HepG2 (cell line): ENCODE measurements around the gene P4HB. TPM values are rescaled to one million over a fixed set of nuclear protein-coding genes. Genes with fewer than 3 reads are reported as not detected.

Experiments
- ARNT2 ChIP-seq: sonication (generic); formaldehyde crosslinking; IDR thresholded peaks from 2 replicates; pipeline ENCODE4 v1.8.0; 2022; ENCODE audit warnings: mild to moderate bottlenecking, low read depth, missing genetic modification reagents, moderate library complexity
- CCAR2 ChIP-seq: fragments of 200-400 bp; formaldehyde crosslinking; optimal IDR thresholded peaks from 2 replicates; pipeline ENCODE3; 2018; ENCODE audit warnings: low read depth, mild to moderate bottlenecking, low read length, moderate library complexity
- CHCHD3 ChIP-seq: sonication (generic); formaldehyde crosslinking; IDR thresholded peaks from 2 replicates; pipeline ENCODE4 v1.8.0; 2022; ENCODE audit warnings: mild to moderate bottlenecking, missing genetic modification reagents, moderate library complexity
- EEA1 ChIP-seq: sonication (generic); formaldehyde crosslinking; IDR thresholded peaks from 2 replicates; pipeline ENCODE4 v1.5.1; 2020; ENCODE audit warnings: mild to moderate bottlenecking, missing genetic modification reagents, borderline replicate concordance
- FOXC1 ChIP-seq: sonication (generic); formaldehyde crosslinking; IDR thresholded peaks from 2 replicates; pipeline ENCODE4 v1.8.0; 2022; ENCODE audit warnings: mild to moderate bottlenecking, missing genetic modification reagents, borderline replicate concordance
- HDAC1 ChIP-seq: sonication (generic); formaldehyde crosslinking; IDR thresholded peaks from 2 replicates; pipeline ENCODE4 v1.5.1; 2020; ENCODE audit warnings: mild to moderate bottlenecking, missing genetic modification reagents
- HDAC2 ChIP-seq: sonication (generic); formaldehyde crosslinking; IDR thresholded peaks from 2 replicates; pipeline ENCODE4 v1.4.0; 2020; ENCODE audit warnings: missing genetic modification reagents
- HES4 ChIP-seq: sonication (generic); formaldehyde crosslinking; IDR thresholded peaks from 2 replicates; pipeline ENCODE4 v1.9.0; 2021; ENCODE audit warnings: mild to moderate bottlenecking, missing genetic modification reagents, borderline replicate concordance
- HIC2 ChIP-seq: sonication (generic); formaldehyde crosslinking; IDR thresholded peaks from 2 replicates; pipeline ENCODE4 v1.9.0; 2022; ENCODE audit warnings: low read depth, missing genetic modification reagents
- HNRNPL ChIP-seq: fragments of 200-400 bp; formaldehyde crosslinking; IDR thresholded peaks from 2 replicates; pipeline ENCODE4 v1.6.1; 2017; ENCODE audit warnings: mild to moderate bottlenecking, low read depth, low read length
- IRX3 ChIP-seq: sonication (generic); formaldehyde crosslinking; IDR thresholded peaks from 2 replicates; pipeline ENCODE4 v1.8.1; 2023; ENCODE audit warnings: mild to moderate bottlenecking, low read depth, missing genetic modification reagents, borderline replicate concordance
- KDM5B ChIP-seq: sonication (generic); formaldehyde crosslinking; IDR thresholded peaks from 2 replicates; pipeline ENCODE4 v1.4.0; 2020; ENCODE audit warnings: missing genetic modification reagents, mild to moderate bottlenecking, borderline replicate concordance
- RBFOX2 ChIP-seq: fragments of 200-400 bp; formaldehyde crosslinking; IDR thresholded peaks from 2 replicates; pipeline ENCODE4 v1.6.1; 2017; ENCODE audit warnings: low read depth, mild to moderate bottlenecking, low read length
- RXRB ChIP-seq: IDR thresholded peaks from 2 replicates; pipeline ENCODE4 v1.6.1; 2016; ENCODE audit warnings: borderline replicate concordance, missing genetic modification reagents, missing compliant biosample characterization
- SNAPC2 ChIP-seq: sonication (generic); formaldehyde crosslinking; IDR thresholded peaks from 2 replicates; pipeline ENCODE4 v1.8.1; 2022; ENCODE audit warnings: mild to moderate bottlenecking, missing genetic modification reagents
- ZNF280D ChIP-seq: sonication (generic); formaldehyde crosslinking; IDR thresholded peaks from 2 replicates; pipeline ENCODE4 v1.5.1; 2020; ENCODE audit warnings: mild to moderate bottlenecking, missing genetic modification reagents
- ZNF513 ChIP-seq: sonication (generic); formaldehyde crosslinking; conservative IDR thresholded peaks from 2 replicates; pipeline ENCODE4 v1.5.0; 2020; ENCODE audit warnings: missing genetic modification reagents
- ZNF557 ChIP-seq: sonication (generic); formaldehyde crosslinking; IDR thresholded peaks from 2 replicates; pipeline ENCODE4 v1.4.0; 2020; ENCODE audit warnings: missing genetic modification reagents
- ZNF572 ChIP-seq: sonication (generic); formaldehyde crosslinking; IDR thresholded peaks from 2 replicates; pipeline ENCODE4 v1.5.1; 2020; ENCODE audit warnings: mild to moderate bottlenecking, missing genetic modification reagents
- ZNF768 ChIP-seq: sonication (generic); formaldehyde crosslinking; IDR thresholded peaks from 2 replicates; pipeline ENCODE4 v1.4.0; 2020; ENCODE audit warnings: missing genetic modification reagents
- ZNF770 ChIP-seq: sonication (generic); formaldehyde crosslinking; IDR thresholded peaks from 2 replicates; pipeline ENCODE4 v1.5.0; 2020; ENCODE audit warnings: mild to moderate bottlenecking, missing genetic modification reagents
- ZNF841 ChIP-seq: sonication (generic); formaldehyde crosslinking; IDR thresholded peaks from 2 replicates; pipeline ENCODE4 v1.8.1; 2023; ENCODE audit warnings: missing genetic modification reagents, borderline replicate concordance
- ZSCAN21 ChIP-seq: sonication (generic); formaldehyde crosslinking; IDR thresholded peaks from 2 replicates; pipeline ENCODE4 v1.8.0; 2022; ENCODE audit warnings: mild to moderate bottlenecking, missing genetic modification reagents, moderate library complexity, borderline replicate concordance
- polyA plus RNA-seq, 8 experiments: library from polyadenylated mRNA; depleted of rRNA in 3 of 8; stranded (reverse) in 7 of 8; unstranded in 1 of 8; fragments of >200 nt; fragmentation: Illumina TruSeq in 4 of 8; extraction: Trizol in 4 of 8; gene quantifications; 2 replicates each; pipeline versions ENCODE4 v1.2.1 to v1.2.3, GENCODE V29; 2011 to 2016; ENCODE audit warnings: low read depth in 4 of 8, missing spikeins in 1 of 8, mixed read lengths in 1 of 8; ENCODE audit not compliant: insufficient read depth in 1 of 8
- total RNA-seq, 5 experiments: library from RNA; depleted of rRNA; stranded (reverse); fragments of >200 nt; fragmentation: Illumina TruSeq; extraction: Trizol; gene quantifications; 2 replicates each; pipeline ENCODE4 v1.2.3, GENCODE V29; 2016; ENCODE audit warnings: low read depth in 1 of 5

The P4HB gene
- total and polyA plus RNA-seq, 2 of the 13 experiments (the other 11 are each of a cell fraction or from before 2014, with no cell fraction given), result 185 to 782 TPM

GRCh38 chr17:81842378-81842724, 18.0 kb downstream of the P4HB start (continued):
- TF ChIP-seq ZNF770 (CRISPR knock-in tag), result peak; percentile 89
- no peak; the same call in 1 of the 2 replicates for TF ChIP-seq RBFOX2
- TF ChIP-seq HNRNPL, result no peak
- no peak for TF ChIP-seq ZSCAN21 (CRISPR knock-in tag)
- TF ChIP-seq HDAC2, result no peak
- no peak for TF ChIP-seq ZNF280D (CRISPR knock-in tag)
- TF ChIP-seq FOXC1, result no peak
- no peak for TF ChIP-seq IRX3 (CRISPR knock-in tag)
- 0 out of 2 replicates have a peak, but pooled peaks have one; percentile 6 for TF ChIP-seq ZNF768
- TF ChIP-seq ZNF513 (CRISPR knock-in tag), result no peak
- no peak for TF ChIP-seq ZNF557 (CRISPR knock-in tag)
- no peak for TF ChIP-seq SNAPC2 (CRISPR knock-in tag)
- TF ChIP-seq RXRB, result no peak
- TF ChIP-seq ZNF572, result no peak
- no peak for TF ChIP-seq HES4
- TF ChIP-seq ZNF841 (CRISPR knock-in tag), result no peak
- TF ChIP-seq CHCHD3 (CRISPR knock-in tag), result no peak
- TF ChIP-seq HIC2 (CRISPR knock-in tag), result no peak
- no peak for TF ChIP-seq HDAC1 (CRISPR knock-in tag)
- TF ChIP-seq EEA1 (CRISPR knock-in tag), result no peak
- TF ChIP-seq ARNT2 (CRISPR knock-in tag), result 0 out of 2 replicates have a peak, but pooled peaks have one; percentile 62
- no peak for TF ChIP-seq CCAR2
- no peak for TF ChIP-seq KDM5B (CRISPR knock-in tag)
